Endothelial cell of umbilical vein (primary cell): Measurements from ENCODE around the gene NPHS1.

Experiments used
- JUN ChIP-seq: IDR thresholded peaks from 2 replicates; pipeline ENCODE4 v1.6.1; 2011; ENCODE audit warnings: borderline replicate concordance, low read depth; ENCODE audit not compliant: insufficient read length, insufficient read depth
- POLR2A ChIP-seq: IDR thresholded peaks from 2 replicates; pipeline ENCODE4 v1.6.1; 2012; ENCODE audit warnings: low read depth, mild to moderate bottlenecking, control low read depth, low read length
- TF ChIP-seq, protein P1 (sequence below), 2 donors: IDR thresholded peaks; 1 replicate in 1 of 2; 2 replicates in 1 of 2; pipeline ENCODE4 v1.5.1; 2011; ENCODE audit warnings: low read length in 2 of 2, mild to moderate bottlenecking in 2 of 2, moderate library complexity in 2 of 2, control low read depth in 1 of 2, inconsistent platforms in 1 of 2, low read depth in 1 of 2; ENCODE audit not compliant: insufficient read depth in 1 of 2; ENCODE audit errors: extremely low read depth in 1 of 2
- TF ChIP-seq, protein P2 (sequence below): IDR thresholded peaks from 2 replicates; pipeline ENCODE4 v1.6.1; 2011; ENCODE audit not compliant: insufficient read depth, insufficient read length

DNA sequence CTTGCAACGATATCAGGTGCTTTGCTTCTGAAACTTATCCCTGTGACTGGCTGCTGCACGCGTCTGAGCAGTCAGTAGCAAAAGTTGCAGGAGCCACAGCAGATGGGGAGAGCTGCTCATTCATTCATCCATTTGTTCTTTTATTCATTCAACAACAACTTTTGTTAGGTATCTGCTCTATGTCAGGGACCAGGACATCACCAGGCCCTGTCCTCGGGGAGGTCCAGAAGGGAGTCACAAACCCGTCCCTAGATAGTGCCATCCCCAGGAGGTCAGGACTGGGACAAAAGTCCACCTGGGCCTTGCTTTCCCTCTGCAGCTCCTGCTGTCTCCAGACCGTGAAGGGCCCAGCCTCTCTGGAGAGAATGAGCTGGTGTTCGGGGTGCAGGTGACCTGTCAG, 74.3 kb downstream of the NPHS1 start:
- TF ChIP-seq JUN, result no peak
- no peak for TF ChIP-seq POLR2A
- TF ChIP-seq, protein P1, sequence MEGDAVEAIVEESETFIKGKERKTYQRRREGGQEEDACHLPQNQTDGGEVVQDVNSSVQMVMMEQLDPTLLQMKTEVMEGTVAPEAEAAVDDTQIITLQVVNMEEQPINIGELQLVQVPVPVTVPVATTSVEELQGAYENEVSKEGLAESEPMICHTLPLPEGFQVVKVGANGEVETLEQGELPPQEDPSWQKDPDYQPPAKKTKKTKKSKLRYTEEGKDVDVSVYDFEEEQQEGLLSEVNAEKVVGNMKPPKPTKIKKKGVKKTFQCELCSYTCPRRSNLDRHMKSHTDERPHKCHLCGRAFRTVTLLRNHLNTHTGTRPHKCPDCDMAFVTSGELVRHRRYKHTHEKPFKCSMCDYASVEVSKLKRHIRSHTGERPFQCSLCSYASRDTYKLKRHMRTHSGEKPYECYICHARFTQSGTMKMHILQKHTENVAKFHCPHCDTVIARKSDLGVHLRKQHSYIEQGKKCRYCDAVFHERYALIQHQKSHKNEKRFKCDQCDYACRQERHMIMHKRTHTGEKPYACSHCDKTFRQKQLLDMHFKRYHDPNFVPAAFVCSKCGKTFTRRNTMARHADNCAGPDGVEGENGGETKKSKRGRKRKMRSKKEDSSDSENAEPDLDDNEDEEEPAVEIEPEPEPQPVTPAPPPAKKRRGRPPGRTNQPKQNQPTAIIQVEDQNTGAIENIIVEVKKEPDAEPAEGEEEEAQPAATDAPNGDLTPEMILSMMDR (IDR thresholded peaks at IDR 0.05; ENCODE audit: extremely low read depth in 1 of 2, insufficient read depth in 1 of 2, low read depth in 1 of 2, low read length in 2 of 2), result no peak
- TF ChIP-seq, protein P2, sequence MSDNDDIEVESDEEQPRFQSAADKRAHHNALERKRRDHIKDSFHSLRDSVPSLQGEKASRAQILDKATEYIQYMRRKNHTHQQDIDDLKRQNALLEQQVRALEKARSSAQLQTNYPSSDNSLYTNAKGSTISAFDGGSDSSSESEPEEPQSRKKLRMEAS, result no peak
